Thoracic aorta (tissue), 2 donors: ENCODE data around the gene FOXO3B. TPM values are rescaled to one million over a fixed set of nuclear protein-coding genes. Genes with fewer than 3 reads are reported as not detected.
"Not testable (repeated sequence)": the region's sequence is repeated elsewhere in the genome, so short reads cannot be mapped to it uniquely, and the experiment has no call there.

ENCODE experiments used
- ATAC-seq: fragments of 150-250 bp; one replicate; pipeline ENCODE4 v1.8.0; 2017; ENCODE audit warnings: low read depth; ENCODE audit not compliant: insufficient number of reproducible peaks, low FRiP score
- DNase-seq: peaks from one replicate; pipeline ENCODE4 v3.0.0-alpha.2; 2020; ENCODE audit warnings: low spot score
- H3K27ac ChIP-seq, 2 donors: fragments of 200-600 bp; sonication (generic); 1 replicate in 1 of 2; 2 replicates in 1 of 2; pipeline ENCODE4 v1.5.1; 2016; ENCODE audit warnings: mild to moderate bottlenecking in 2 of 2, moderate library complexity in 2 of 2
- H3K27me3 ChIP-seq: fragments of 200-600 bp; sonication (generic); replicated peaks from 2 replicates; pipeline ENCODE4 v1.6.0; 2016; ENCODE audit warnings: mild to moderate bottlenecking; ENCODE audit not compliant: insufficient read depth
- H3K36me3 ChIP-seq: fragments of 200-600 bp; sonication (generic); one replicate; pipeline ENCODE4 v1.5.1; 2016
- H3K4me1 ChIP-seq, 2 donors: fragments of 200-600 bp; sonication (generic); 1 replicate in 1 of 2; 2 replicates in 1 of 2; pipeline versions ENCODE4 v1.5.1 to v1.6.0; 2016; ENCODE audit warnings: low read depth in 2 of 2, mild to moderate bottlenecking in 1 of 2; ENCODE audit not compliant: control insufficient read depth in 1 of 2
- H3K4me3 ChIP-seq: fragments of 200-600 bp; sonication (generic); 2 replicates; pipeline ENCODE4 v1.5.1; 2016; ENCODE audit warnings: mild to moderate bottlenecking
- H3K9me3 ChIP-seq: fragments of 200-600 bp; sonication (generic); 2 replicates; pipeline ENCODE4 v1.5.1; 2016
- total RNA-seq, 2 donors: library from RNA; depleted of rRNA; stranded (reverse); fragments of >200 nt; gene quantifications; one replicate each; pipeline versions ENCODE4 v1.1.0 to v1.2.3, GENCODE V29; 2016

The FOXO3B gene
- total RNA-seq, 2 donors from 2014 or later, result 9.9 to 21.1 TPM

DNA sequence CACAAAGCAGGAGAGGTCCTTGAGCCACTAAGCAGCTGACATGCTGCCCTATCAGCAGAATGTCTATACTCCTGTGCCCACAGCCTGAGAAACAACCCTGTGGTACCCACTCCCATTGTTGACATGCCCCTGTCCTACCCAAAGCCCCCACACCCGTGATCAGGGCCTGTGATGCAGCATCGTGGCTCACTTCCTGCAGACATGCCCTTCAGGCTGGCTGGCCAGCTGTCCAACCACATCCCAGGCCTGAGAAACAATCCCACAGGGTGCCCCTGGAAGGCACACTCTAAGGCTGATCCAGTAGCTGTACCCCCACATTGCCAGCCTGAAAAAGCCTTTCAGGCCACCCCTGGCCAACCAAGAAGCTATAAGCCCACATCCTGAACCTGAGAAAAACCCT lies 13.0 kb upstream of the FOXO3B start:
- not testable (repeated sequence) for H3K36me3 ChIP-seq, H3K27me3 ChIP-seq, H3K27ac ChIP-seq, H3K4me3 ChIP-seq, H3K4me1 ChIP-seq, DNase-seq, H3K9me3 ChIP-seq, ATAC-seq

DNA sequence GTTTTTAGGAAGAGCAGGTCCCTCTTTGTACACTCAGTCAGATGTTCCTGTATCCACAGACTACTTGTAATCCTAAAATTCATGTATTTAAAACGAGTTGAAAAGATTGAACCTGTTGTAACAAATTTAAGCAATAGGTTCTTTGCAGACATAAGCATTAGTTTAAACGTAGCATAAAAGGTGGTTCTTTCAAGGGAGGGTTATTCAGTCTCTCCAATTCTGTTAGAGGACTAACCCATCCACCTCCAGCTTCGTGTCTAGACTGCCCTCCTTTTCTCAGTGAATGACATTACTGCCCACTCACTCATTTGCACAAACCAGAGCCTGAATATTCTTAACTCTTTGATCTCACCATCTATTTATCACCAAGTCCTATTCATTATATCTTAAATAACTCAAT lies 554 bp upstream of the FOXO3B start:
- not testable (repeated sequence) for H3K4me1 ChIP-seq, ATAC-seq, H3K36me3 ChIP-seq, H3K9me3 ChIP-seq, H3K27me3 ChIP-seq, H3K27ac ChIP-seq, DNase-seq, H3K4me3 ChIP-seq

DNA sequence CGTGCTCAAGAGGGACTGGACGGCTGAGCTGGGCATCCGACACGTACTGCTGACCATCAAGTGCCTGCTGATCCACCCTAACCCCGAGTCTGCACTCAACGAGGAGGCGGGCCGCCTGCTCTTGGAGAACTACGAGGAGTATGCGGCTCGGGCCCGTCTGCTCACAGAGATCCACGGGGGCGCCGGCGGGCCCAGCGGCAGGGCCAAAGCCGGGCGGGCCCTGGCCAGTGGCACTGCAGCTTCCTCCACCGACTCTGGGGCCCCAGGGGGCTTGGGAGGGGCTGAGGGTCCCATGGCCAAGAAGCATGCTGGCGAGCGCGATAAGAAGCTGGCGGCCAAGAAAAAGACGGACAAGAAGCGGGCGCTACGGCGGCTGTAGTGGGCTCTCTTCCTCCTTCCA lies 4.7 kb downstream of the FOXO3B start:
- H3K27me3 ChIP-seq, ATAC-seq, H3K4me3 ChIP-seq, DNase-seq, H3K4me1 ChIP-seq, H3K27ac ChIP-seq, H3K36me3 ChIP-seq, H3K9me3 ChIP-seq: not testable (repeated sequence)

DNA sequence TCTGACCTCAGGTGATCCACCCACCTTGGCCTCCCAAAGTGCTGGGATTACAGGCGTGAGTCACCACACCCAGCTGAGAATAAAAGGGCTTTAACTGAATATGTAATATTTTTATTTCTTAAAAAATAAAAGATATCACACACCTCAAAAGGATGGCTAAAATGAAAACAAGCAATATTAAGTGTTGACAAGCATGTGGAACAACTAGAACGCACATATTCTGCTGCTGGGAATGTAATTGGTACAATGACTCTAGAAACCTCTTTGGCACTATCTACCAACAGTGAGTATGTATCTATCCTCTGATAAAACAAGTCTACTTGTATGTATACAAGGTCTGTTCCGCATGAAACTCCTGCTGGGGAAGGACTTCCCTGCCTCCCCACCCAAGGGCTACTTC lies 5.2 kb downstream of the FOXO3B start:
- not testable (repeated sequence) for H3K4me1 ChIP-seq, DNase-seq, ATAC-seq

DNA sequence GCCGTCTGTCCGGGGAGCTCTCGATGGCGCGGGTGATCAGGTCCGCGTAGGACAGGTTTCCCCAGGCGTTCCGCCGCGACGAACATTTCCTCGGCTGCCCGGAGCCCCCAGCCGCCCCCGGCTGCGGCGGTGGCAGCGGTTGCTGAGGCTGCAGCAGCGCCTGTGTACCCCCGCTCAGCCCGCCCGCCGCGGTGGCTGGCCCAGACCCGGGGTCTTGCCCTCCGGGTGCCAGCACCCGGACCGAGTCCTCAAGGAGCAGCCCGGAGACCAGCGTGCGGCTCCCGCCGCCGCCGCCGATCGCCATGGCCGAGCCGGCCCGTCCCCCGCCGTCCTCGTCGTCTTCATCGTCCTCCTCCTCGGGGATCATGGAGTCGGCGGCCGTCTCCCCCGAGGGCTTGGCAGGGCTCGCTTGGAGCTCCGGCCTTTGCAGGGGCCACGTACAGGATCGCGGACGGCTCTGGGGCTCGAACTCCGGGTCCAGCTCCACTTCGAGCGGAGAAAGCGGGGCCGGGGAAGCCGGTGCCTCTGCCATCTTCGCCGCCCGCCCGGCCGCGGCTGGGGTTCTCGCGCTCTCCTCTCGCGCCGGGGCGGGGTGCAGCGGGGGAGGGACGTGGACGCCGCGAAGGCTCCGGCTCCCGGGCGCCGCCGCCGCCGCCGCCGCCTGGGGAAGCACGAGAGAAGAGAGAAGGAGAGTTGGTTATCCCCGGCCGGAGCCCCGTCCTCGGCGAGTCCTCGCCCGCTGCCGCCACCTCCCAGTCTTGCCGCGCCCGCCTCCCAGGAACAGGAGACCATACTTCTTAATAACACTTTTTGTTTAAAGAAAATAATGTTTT lies 9.5 kb downstream of the FOXO3B start:
- peaks cover 23% of the 10 kb centered on the region for H3K36me3 ChIP-seq
- ATAC-seq, DNase-seq, H3K4me1 ChIP-seq, H3K27ac ChIP-seq, H3K27me3 ChIP-seq, H3K4me3 ChIP-seq: not testable (repeated sequence)
- peaks cover 13% of the 10 kb centered on the region for H3K9me3 ChIP-seq

More for the DNA sequence above, 5.2 kb downstream of the FOXO3B start:
- H3K4me3 ChIP-seq, H3K27me3 ChIP-seq, H3K27ac ChIP-seq, H3K36me3 ChIP-seq, H3K9me3 ChIP-seq: not testable (repeated sequence)

DNA sequence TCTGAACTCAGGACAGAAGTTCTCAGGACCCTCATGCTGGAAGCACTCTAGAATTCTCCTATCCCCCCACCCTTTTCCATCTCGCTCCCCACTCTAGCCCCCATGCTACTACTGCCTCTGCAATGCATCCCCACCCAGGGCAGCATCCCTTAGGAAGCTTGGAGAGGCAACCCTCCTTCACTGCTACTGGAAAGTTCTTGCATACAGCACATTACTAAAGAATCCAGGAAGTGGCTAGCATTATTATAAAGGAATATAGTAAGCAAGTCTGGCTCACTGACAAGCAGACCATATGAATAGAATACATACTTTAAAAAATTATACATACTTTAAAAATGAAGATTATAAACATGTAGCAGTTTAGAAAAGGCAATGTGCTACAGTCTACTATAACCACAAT lies 13.5 kb downstream of the FOXO3B start:
- not testable (repeated sequence) for DNase-seq, H3K4me1 ChIP-seq, H3K4me3 ChIP-seq, ATAC-seq, H3K27ac ChIP-seq, H3K27me3 ChIP-seq
- Histone ChIP-seq H3K9me3 (peaks cover 17% of the 10 kb centered on the region), H3K36me3 (peaks cover 23% of the 10 kb centered on the region)

DNA sequence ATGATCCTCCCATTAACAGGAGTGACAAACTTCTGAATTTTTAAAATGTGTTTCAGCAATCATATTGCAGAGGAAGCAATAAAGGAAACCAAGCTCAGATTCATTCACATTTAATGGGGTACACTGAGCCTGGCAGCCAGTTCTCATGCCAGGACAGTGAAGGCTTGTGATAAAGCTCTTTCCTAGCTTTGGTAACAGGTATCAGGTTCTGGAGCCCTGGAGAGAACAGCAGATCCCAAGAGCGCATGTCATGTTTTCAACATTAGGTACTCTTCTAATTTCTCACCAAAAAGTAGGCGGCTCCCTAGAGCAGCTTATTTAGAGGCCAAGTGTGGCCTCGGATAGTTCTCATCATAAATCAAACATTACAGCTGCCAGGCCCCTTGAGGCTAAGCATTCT lies 14.6 kb downstream of the FOXO3B start:
- not testable (repeated sequence) for H3K4me3 ChIP-seq, H3K4me1 ChIP-seq, H3K27me3 ChIP-seq, H3K27ac ChIP-seq, ATAC-seq, DNase-seq
- Histone ChIP-seq H3K9me3 (peaks cover 28% of the 10 kb centered on the region), H3K36me3 (peaks cover 23% of the 10 kb centered on the region)

DNA sequence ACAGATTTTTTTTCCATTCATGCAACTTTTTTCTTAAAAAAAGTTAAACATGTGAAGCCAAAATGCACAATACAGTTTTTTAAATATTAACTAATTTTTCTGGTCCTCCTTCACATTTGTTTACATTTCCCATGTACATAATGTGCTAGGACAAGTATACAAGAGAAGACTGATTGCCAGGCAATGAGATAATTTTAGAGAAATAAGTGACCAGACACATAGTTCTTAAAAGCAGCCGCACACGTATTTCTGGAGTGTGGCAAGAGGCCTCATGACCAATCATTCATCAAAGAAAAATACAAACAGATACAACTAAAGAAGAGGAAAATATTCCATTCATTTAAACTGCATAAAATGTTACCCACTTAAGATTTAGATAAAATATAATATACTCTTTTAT lies 15.8 kb downstream of the FOXO3B start:
- not testable (repeated sequence) for H3K4me1 ChIP-seq, H3K4me3 ChIP-seq, ATAC-seq, H3K27ac ChIP-seq, DNase-seq, H3K27me3 ChIP-seq
- Histone ChIP-seq H3K36me3 (peaks cover 17% of the 10 kb centered on the region), H3K9me3 (peaks cover 39% of the 10 kb centered on the region)

DNA sequence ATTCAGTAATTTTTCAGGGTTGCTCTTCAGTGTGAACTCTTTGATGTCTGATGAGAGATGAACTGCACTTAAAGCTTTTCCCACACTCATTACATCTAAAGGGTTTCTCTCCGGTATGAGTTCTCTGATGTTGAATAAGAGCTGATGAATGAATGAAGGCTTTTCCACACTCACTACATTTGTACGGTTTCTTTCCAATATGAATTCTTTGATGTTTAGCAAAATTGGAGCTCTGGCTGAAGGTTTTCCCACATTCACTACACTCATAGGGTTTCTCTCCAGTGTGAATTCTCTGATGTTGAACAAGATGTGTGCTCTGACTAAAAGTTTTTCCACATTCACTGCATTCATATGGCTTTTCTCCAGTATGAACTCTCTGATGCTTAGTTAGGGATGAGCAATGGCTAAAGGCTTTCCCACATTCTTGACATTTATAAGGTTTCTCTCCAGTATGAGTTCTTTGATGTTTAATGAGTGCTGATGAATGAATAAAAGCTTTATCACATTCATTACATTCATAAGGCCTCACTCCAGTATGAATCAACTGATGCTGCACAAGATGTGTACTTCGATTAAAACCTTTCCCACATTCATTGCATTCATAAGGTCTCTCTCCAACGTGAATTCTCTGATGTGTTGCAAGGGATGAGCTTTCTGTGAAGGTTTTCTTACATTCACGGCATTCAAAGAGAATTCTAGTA lies 20.0 kb downstream of the FOXO3B start:
- H3K36me3 ChIP-seq, ATAC-seq, H3K4me3 ChIP-seq, H3K4me1 ChIP-seq, H3K27me3 ChIP-seq, H3K27ac ChIP-seq, DNase-seq: not testable (repeated sequence)
- H3K9me3 ChIP-seq, result peaks cover 33% of the 10 kb centered on the region

DNA sequence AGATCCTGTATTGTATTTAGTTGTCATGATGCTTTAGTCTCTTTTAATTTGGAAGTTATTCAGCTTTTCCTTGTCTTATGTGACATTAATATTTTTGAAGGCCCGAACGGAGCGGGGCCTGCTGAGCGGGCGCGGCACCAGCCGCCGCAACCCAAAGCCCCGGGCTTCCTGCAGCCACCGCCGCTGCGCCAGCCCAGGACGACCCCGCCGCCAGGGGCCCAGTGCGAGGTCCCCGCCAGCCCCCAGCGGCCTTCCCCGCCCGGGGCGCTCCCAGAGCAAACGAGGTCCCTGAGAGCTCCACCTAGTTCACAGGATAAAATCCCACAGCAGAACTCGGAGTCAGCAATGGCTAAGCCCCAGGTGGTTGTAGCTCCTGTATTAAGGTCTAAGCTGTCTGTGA lies 32.0 kb downstream of the FOXO3B start:
- DNase-seq, H3K27me3 ChIP-seq, H3K4me1 ChIP-seq, H3K4me3 ChIP-seq, H3K9me3 ChIP-seq, H3K27ac ChIP-seq, ATAC-seq, H3K36me3 ChIP-seq: not testable (repeated sequence)

DNA sequence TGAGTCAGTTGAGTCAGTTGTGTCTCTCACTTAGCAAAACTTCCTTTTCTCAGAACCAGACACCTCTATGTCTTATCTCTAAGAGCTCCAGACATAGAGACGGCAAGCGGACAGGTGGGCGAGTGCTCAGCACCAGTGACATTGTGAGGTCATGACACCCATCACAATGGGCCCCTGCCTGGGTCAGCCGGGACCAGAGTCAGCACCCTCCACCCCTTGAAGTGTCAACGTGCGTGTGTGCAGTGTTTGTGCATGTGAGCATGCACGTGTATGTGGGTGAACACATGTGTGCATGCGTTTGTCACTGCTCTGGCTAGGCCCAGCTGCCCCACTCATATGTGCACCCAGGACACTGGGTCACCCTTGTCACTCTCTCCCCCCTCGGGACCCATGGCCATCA lies 37.8 kb downstream of the FOXO3B start, which contains the start of gene TBC1D28:
TSS of gene TBC1D28 (minus strand) at position 101 of the 400 bp plus-strand sequence. CDS start 3,039 bp downstream, outside the sequence.
- not testable (repeated sequence) for H3K4me3 ChIP-seq, H3K27me3 ChIP-seq, H3K27ac ChIP-seq, ATAC-seq, H3K36me3 ChIP-seq, DNase-seq, H3K9me3 ChIP-seq, H3K4me1 ChIP-seq

DNA sequence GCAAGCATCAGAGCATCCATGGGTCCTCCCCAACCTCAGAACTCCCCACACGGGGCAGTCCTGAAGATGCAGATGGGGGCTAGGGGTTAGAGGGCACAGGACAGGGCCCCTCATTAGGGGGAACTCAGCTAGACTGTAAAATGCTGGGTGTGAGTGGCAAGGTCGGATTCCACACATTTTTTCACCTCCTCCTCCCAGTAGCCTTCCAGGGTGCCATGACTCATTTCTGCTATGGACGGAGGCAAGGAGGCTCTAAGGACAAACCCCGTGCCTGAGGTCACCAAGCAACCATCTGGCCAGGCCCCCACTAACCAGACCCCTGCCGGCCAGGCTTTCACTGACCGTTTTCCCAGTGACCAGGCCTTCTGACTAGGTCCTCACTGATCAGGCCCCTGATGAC lies 39.0 kb downstream of the FOXO3B start:
- H3K27me3 ChIP-seq, H3K4me3 ChIP-seq, H3K4me1 ChIP-seq, H3K36me3 ChIP-seq, ATAC-seq, DNase-seq, H3K27ac ChIP-seq, H3K9me3 ChIP-seq: not testable (repeated sequence)
